GM23338 (cell line): ENCODE measurements around the gene GNG12. TPM values are rescaled to one million over a fixed set of nuclear protein-coding genes. Genes with fewer than 3 reads are reported as not detected.
A peak's percentile ranks its signal among the peaks of the same experiment; 100 is the strongest.

ENCODE experiments used
- ATAC-seq: fragments of 200-7000 bp; cut with Tn5 transposase; 3 replicates; pipeline ENCODE4 v1.9.1; 2020
- DNase-seq: peaks from one replicate; pipeline ENCODE4 v3.0.0-alpha.2; 2015; ENCODE audit warnings: low spot score
- H2AFZ ChIP-seq: fragments of 200-600 bp; sonication (generic); 2 replicates; pipeline ENCODE4 v1.8.0; 2016; ENCODE audit warnings: antibody characterized with exemption, mild to moderate bottlenecking, moderate library complexity
- H3F3A ChIP-seq: fragments of 200-600 bp; sonication (generic); replicated peaks from 2 replicates; pipeline ENCODE4 v1.8.0; 2017; ENCODE audit warnings: antibody characterized with exemption, mixed run types, low read depth
- H3K27ac ChIP-seq: fragments of 200-600 bp; sonication (generic); 2 replicates; pipeline ENCODE4 v1.6.1; 2016; ENCODE audit warnings: low read depth
- H3K27me3 ChIP-seq: fragments of 200-600 bp; sonication (generic); 2 replicates; pipeline ENCODE4 v1.8.0; 2016; ENCODE audit warnings: mild to moderate bottlenecking, mixed run types, moderate library complexity; ENCODE audit not compliant: insufficient read depth
- H3K36me3 ChIP-seq: fragments of 200-600 bp; sonication (generic); 2 replicates; pipeline ENCODE4 v1.8.0; 2016; ENCODE audit warnings: mild to moderate bottlenecking; ENCODE audit not compliant: insufficient read depth
- H3K4me1 ChIP-seq: fragments of 200-600 bp; sonication (generic); 2 replicates; pipeline ENCODE4 v1.8.0; 2016; ENCODE audit warnings: mild to moderate bottlenecking, moderate library complexity; ENCODE audit not compliant: insufficient read depth
- H3K4me2 ChIP-seq: fragments of 200-600 bp; sonication (generic); 2 replicates; pipeline ENCODE4 v1.7.1; 2017; ENCODE audit warnings: mixed run types
- H3K4me3 ChIP-seq: fragments of 200-600 bp; sonication (generic); 2 replicates; pipeline ENCODE4 v1.6.1; 2016; ENCODE audit warnings: mixed run types
- H3K79me2 ChIP-seq: fragments of 200-600 bp; sonication (generic); replicated peaks from 2 replicates; pipeline ENCODE4 v1.8.0; 2017; ENCODE audit warnings: mild to moderate bottlenecking; ENCODE audit not compliant: insufficient read depth
- H3K9me2 ChIP-seq: fragments of 200-600 bp; sonication (generic); 2 replicates; pipeline ENCODE4 v1.8.0; 2017; ENCODE audit not compliant: insufficient read depth
- H4K20me1 ChIP-seq: fragments of 200-600 bp; sonication (generic); replicated peaks from 2 replicates; pipeline ENCODE4 v1.8.0; 2017; ENCODE audit warnings: mild to moderate bottlenecking; ENCODE audit not compliant: insufficient read depth
- H3K27ac Mint-ChIP-seq: 2 replicates; pipeline ENCODE4 v1.8.0; 2020; ENCODE audit warnings: inconsistent platforms, mild to moderate bottlenecking, moderate library complexity, mixed read lengths
- H3K27me3 Mint-ChIP-seq: 3 replicates; pipeline ENCODE4 v1.8.0; 2022; ENCODE audit warnings: low read depth, mild to moderate bottlenecking, moderate library complexity, mixed read lengths, inconsistent platforms; ENCODE audit not compliant: insufficient read depth, poor library complexity
- H3K36me3 Mint-ChIP-seq: 3 replicates; pipeline ENCODE4 v1.8.0; 2021; ENCODE audit warnings: low read depth, mild to moderate bottlenecking, inconsistent platforms, moderate library complexity, mixed read lengths
- H3K4me1 Mint-ChIP-seq: 3 replicates; pipeline ENCODE4 v1.8.0; 2020; ENCODE audit warnings: mild to moderate bottlenecking, inconsistent platforms, mixed read lengths
- H3K4me3 Mint-ChIP-seq: 3 replicates; pipeline ENCODE4 v1.8.0; 2021; ENCODE audit warnings: moderate library complexity, mild to moderate bottlenecking, inconsistent platforms, mixed read lengths
- H3K9me3 Mint-ChIP-seq: 3 replicates; pipeline ENCODE4 v1.8.0; 2020; ENCODE audit warnings: moderate library complexity, mild to moderate bottlenecking, inconsistent platforms, mixed read lengths
- CREB1 ChIP-seq: fragments of 250-450 bp; sonication (Bioruptor Pico); IDR thresholded peaks from 2 replicates; pipeline ENCODE4 v1.5.0; 2020; ENCODE audit warnings: low read depth, mild to moderate bottlenecking, moderate library complexity
- EZH2 ChIP-seq: fragments of 200-600 bp; sonication (generic); IDR thresholded peaks from one replicate; pipeline ENCODE4 v1.8.0; 2017; ENCODE audit warnings: antibody characterized with exemption, mild to moderate bottlenecking, low read depth; ENCODE audit not compliant: unreplicated experiment
- EZH2phosphoT487 ChIP-seq: fragments of 200-600 bp; sonication (generic); IDR thresholded peaks from one replicate; pipeline ENCODE4 v1.8.1; 2018; ENCODE audit warnings: antibody characterized with exemption; ENCODE audit not compliant: unreplicated experiment
- JUNB ChIP-seq: IDR thresholded peaks from one replicate; pipeline ENCODE4 v1.6.1; 2016; ENCODE audit warnings: antibody characterized with exemption; ENCODE audit not compliant: unreplicated experiment
- NANOG ChIP-seq: IDR thresholded peaks from 2 replicates; pipeline ENCODE4 v1.6.1; 2016; ENCODE audit warnings: antibody characterized with exemption, borderline replicate concordance
- POLR2AphosphoS5 ChIP-seq: IDR thresholded peaks from 2 replicates; pipeline ENCODE4 v1.6.1; 2016; ENCODE audit warnings: antibody characterized with exemption, low read depth
- STAT1 ChIP-seq: IDR thresholded peaks from one replicate; pipeline ENCODE4 v1.6.1; 2016; ENCODE audit warnings: antibody characterized with exemption; ENCODE audit not compliant: unreplicated experiment
- ZNF114 ChIP-seq: fragments of 250-450 bp; sonication (Bioruptor Pico); IDR thresholded peaks from 2 replicates; pipeline ENCODE4 v1.5.0; 2020; ENCODE audit warnings: mild to moderate bottlenecking, moderate library complexity
- ZNF331 ChIP-seq: fragments of 250-450 bp; sonication (Bioruptor Pico); IDR thresholded peaks from 2 replicates; pipeline ENCODE4 v1.5.0; 2020; ENCODE audit warnings: low read depth, mild to moderate bottlenecking, moderate library complexity
- polyA plus RNA-seq: library from polyadenylated mRNA; unstranded; fragments of >200 nt; fragmentation: Nextera tagmentation; extraction: Ambion mirVana; gene quantifications from 2 replicates; pipeline ENCODE4 v1.2.1, GENCODE V29; 2016
- total RNA-seq: library from RNA; depleted of rRNA; stranded (reverse); fragments of >200 nt; shearing (Covaris generic); gene quantifications from 2 replicates; pipeline ENCODE4 v1.2.3, GENCODE V29; 2014
- TF ChIP-seq, protein P1 (sequence below), 2 experiments: fragments of 200-600 bp in 1 of 2; sonication (generic) in 1 of 2; conservative IDR thresholded peaks; 2 replicates each; pipeline versions ENCODE4 v1.5.1 to v1.6.1; 2016 to 2017; ENCODE audit warnings: antibody characterized with exemption in 2 of 2, low read depth in 2 of 2, mild to moderate bottlenecking in 2 of 2, moderate library complexity in 1 of 2
- TF ChIP-seq, protein P2 (sequence below): IDR thresholded peaks from 2 replicates; pipeline ENCODE4 v1.6.1; 2016; ENCODE audit warnings: antibody characterized with exemption

GNG12 gene
- total and polyA plus RNA-seq, 2 experiments from 2014 or later: 13.4 to 33.0 TPM

- Histone ChIP-seq H4K20me1 (no peaks in the 10 kb centered on the region), H3K9me2 (no peaks in the 10 kb centered on the region), H3K79me2 (no peaks in the 10 kb centered on the region), H3K4me2 (no peak overlapping the region), H3F3A (no peaks in the 10 kb centered on the region), H3K27ac (no peak overlapping the region), H3K27me3 (no peaks in the 10 kb centered on the region), H3K4me1 (0 out of 2 replicates have a peak, but pooled peaks cover 7% of the 10 kb centered on the region), H2AFZ (no peak overlapping the region), H3K4me3 (no peak overlapping the region), H3K36me3 (no peaks in the 10 kb centered on the region)
- DNase-seq: peak; percentile 68
- TF ChIP-seq JUNB (no peak), EZH2phosphoT487 (no peak), CREB1 (CRISPR knock-in tag) (no peak), EZH2 (no peak)
- TF ChIP-seq, protein P1, sequence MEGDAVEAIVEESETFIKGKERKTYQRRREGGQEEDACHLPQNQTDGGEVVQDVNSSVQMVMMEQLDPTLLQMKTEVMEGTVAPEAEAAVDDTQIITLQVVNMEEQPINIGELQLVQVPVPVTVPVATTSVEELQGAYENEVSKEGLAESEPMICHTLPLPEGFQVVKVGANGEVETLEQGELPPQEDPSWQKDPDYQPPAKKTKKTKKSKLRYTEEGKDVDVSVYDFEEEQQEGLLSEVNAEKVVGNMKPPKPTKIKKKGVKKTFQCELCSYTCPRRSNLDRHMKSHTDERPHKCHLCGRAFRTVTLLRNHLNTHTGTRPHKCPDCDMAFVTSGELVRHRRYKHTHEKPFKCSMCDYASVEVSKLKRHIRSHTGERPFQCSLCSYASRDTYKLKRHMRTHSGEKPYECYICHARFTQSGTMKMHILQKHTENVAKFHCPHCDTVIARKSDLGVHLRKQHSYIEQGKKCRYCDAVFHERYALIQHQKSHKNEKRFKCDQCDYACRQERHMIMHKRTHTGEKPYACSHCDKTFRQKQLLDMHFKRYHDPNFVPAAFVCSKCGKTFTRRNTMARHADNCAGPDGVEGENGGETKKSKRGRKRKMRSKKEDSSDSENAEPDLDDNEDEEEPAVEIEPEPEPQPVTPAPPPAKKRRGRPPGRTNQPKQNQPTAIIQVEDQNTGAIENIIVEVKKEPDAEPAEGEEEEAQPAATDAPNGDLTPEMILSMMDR (conservative IDR thresholded peaks at IDR 0.05; ENCODE audit: low read depth in 2 of 2): peak; percentile 42 to 44
- no peaks in the 10 kb centered on the region for H3K9me3 Mint-ChIP-seq
- peak; percentile 61 for ATAC-seq
- H3K4me1 Mint-ChIP-seq: peaks cover 12% of the 10 kb centered on the region
- H3K27ac Mint-ChIP-seq: no peak overlapping the region
- H3K27me3 Mint-ChIP-seq: peaks cover 6% of the 10 kb centered on the region
- H3K36me3 Mint-ChIP-seq: no peaks in the 10 kb centered on the region
- no peak overlapping the region for H3K4me3 Mint-ChIP-seq
These were observed 62.1 kb downstream of the GNG12 start for GRCh38 chr1:67771152-67771551.

GRCh38 chr1:67769633-67770256, 63.5 kb downstream of the GNG12 start:
- no peak overlapping the region for H3K4me3 ChIP-seq
- ATAC-seq: no peak
- Mint-ChIP-seq H3K36me3 (no peaks in the 10 kb centered on the region), H3K27ac (no peak overlapping the region), H3K4me1 (peaks cover 14% of the 10 kb centered on the region), H3K27me3 (peaks cover 6% of the 10 kb centered on the region), H3K4me3 (no peak overlapping the region), H3K9me3 (no peaks in the 10 kb centered on the region)
- no peaks in the 10 kb centered on the region for H3K27me3 ChIP-seq
- H3K79me2 ChIP-seq: no peaks in the 10 kb centered on the region
- H3K27ac ChIP-seq: no peak overlapping the region
- no peak overlapping the region for H2AFZ ChIP-seq
- H3K36me3 ChIP-seq: no peaks in the 10 kb centered on the region
- H3F3A ChIP-seq: no peaks in the 10 kb centered on the region
- no peaks in the 10 kb centered on the region for H4K20me1 ChIP-seq
- no peak for TF ChIP-seq STAT1
- no peaks in the 10 kb centered on the region for H3K9me2 ChIP-seq
- 0 out of 2 replicates have a peak, but pooled peaks cover 7% of the 10 kb centered on the region for H3K4me1 ChIP-seq
- no peak overlapping the region for H3K4me2 ChIP-seq
- DNase-seq: no peak

GRCh38 chr1:67768480-67768879, 64.8 kb downstream of the GNG12 start:
- H2AFZ ChIP-seq: no peak overlapping the region
- no peaks in the 10 kb centered on the region for H4K20me1 ChIP-seq
- no peak overlapping the region for H3K4me2 ChIP-seq
- H3K27me3 Mint-ChIP-seq: peaks cover 6% of the 10 kb centered on the region
- ATAC-seq: no peak
- H3K27ac ChIP-seq: no peak overlapping the region
- H3K79me2 ChIP-seq: no peaks in the 10 kb centered on the region
- no peaks in the 10 kb centered on the region for H3K9me3 Mint-ChIP-seq
- no peaks in the 10 kb centered on the region for H3F3A ChIP-seq
- H3K4me3 ChIP-seq: no peak overlapping the region
- no peak for DNase-seq
- H3K4me1 ChIP-seq: 0 out of 2 replicates have a peak, but pooled peaks cover 7% of the 10 kb centered on the region
- no peaks in the 10 kb centered on the region for H3K36me3 Mint-ChIP-seq
- H3K9me2 ChIP-seq: no peaks in the 10 kb centered on the region
- no peaks in the 10 kb centered on the region for H3K36me3 ChIP-seq
- H3K27ac Mint-ChIP-seq: no peak overlapping the region
- peaks cover 14% of the 10 kb centered on the region for H3K4me1 Mint-ChIP-seq
- no peaks in the 10 kb centered on the region for H3K27me3 ChIP-seq
- H3K4me3 Mint-ChIP-seq: no peak overlapping the region
- TF ChIP-seq, protein P1 (conservative IDR thresholded peaks at IDR 0.05; ENCODE audit: low read depth in 2 of 2): no peak
- TF ChIP-seq ZNF331 (CRISPR knock-in tag) (no peak), STAT1 (no peak), NANOG (no peak), POLR2AphosphoS5 (no peak), CREB1 (CRISPR knock-in tag) (no peak), EZH2phosphoT487 (no peak), ZNF114 (CRISPR knock-in tag) (no peak), JUNB (no peak), EZH2 (no peak)
- TF ChIP-seq, protein P2, sequence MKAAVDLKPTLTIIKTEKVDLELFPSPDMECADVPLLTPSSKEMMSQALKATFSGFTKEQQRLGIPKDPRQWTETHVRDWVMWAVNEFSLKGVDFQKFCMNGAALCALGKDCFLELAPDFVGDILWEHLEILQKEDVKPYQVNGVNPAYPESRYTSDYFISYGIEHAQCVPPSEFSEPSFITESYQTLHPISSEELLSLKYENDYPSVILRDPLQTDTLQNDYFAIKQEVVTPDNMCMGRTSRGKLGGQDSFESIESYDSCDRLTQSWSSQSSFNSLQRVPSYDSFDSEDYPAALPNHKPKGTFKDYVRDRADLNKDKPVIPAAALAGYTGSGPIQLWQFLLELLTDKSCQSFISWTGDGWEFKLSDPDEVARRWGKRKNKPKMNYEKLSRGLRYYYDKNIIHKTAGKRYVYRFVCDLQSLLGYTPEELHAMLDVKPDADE: no peak
